ENCODE measurements around the gene AADACL2.

GRCh38 chr3:151687076-151687475, 46.7 kb upstream of the AADACL2 start:
- TF ChIP-seq CTCF (IDR thresholded peaks at IDR 0.05; ENCODE audit: low read depth, low read length, missing input control) (no peak), TAF1 (conservative IDR thresholded peaks at IDR 0.05) (no peak)

Data from liver (tissue), 3 donors.